ENCODE data around the gene PCDHGA8.
A peak's percentile ranks its signal among the peaks of the same experiment; 100 is the strongest.
"Not testable (repeated sequence)": the region's sequence is repeated elsewhere in the genome, so short reads cannot be mapped to it uniquely, and the experiment has no call there.

Gene PCDHGA8

DNA sequence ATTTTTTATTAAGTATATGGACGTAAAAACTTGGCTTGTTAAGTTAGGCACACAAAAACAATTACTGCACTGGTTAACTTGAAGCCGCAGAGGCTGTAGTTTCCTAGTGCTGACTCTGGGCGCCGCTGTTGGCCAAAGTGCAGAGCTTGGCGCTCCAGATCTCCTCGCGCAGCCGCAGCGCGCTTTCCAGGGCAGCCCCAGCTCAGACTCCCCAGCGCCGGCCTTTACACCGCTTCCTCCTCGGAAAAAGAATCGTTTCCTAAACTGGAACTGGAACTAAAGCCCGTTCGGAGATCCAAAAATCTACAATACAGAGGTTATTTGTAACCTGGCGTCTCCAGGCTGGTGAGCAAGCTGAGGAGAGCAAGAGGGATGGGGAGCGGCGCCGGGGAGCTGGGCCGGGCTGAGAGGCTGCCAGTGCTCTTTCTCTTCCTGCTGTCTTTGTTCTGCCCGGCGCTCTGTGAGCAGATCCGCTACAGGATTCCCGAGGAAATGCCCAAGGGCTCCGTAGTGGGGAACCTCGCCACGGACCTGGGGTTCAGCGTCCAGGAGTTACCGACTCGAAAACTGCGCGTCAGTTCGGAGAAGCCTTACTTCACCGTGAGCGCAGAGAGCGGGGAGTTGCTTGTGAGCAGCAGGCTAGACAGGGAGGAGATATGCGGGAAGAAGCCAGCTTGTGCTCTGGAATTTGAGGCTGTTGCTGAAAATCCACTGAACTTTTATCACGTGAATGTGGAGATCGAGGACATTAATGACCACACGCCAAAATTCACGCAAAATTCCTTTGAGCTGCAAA is 5.5 kb downstream of the PCDHGA8 start, which contains the start of gene PCDHGB5:
PCDHGB5 (plus strand) TSS at position 192 of the 796 bp plus-strand sequence; CDS start at position 373, 181 bp downstream.
- TF ChIP-seq CTCF (IDR thresholded peaks at IDR 0.05; ENCODE audit: extremely low read depth, insufficient read depth, missing control alignments), result peak; percentile 59
- DNase-seq (ENCODE audit: low spot score), result not testable (repeated sequence)

GRCh38 chr5:141398608-141399007 is 6.2 kb downstream of the PCDHGA8 start:
- DNase-seq (ENCODE audit: low spot score), result no peak
- in situ Hi-C loops (cut with MboI; ENCODE audit: low pct_unique_long_range_greater_than_20kb, low sequenced_read_pairs, unreplicated experiment), result no loop called here
- no peak for TF ChIP-seq CTCF (IDR thresholded peaks at IDR 0.05; ENCODE audit: extremely low read depth, insufficient read depth, missing control alignments)

More for the DNA sequence above, 5.5 kb downstream of the PCDHGA8 start, which contains the start of gene PCDHGB5:
- in situ Hi-C loops (cut with MboI; ENCODE audit: low pct_unique_long_range_greater_than_20kb, low sequenced_read_pairs, unreplicated experiment), result not testable (repeated sequence)

- DNase-seq (ENCODE audit: low spot score), result no peak
- TF ChIP-seq CTCF (IDR thresholded peaks at IDR 0.05; ENCODE audit: extremely low read depth, insufficient read depth, missing control alignments), result no peak
- in situ Hi-C loops (cut with MboI; ENCODE audit: low pct_unique_long_range_greater_than_20kb, low sequenced_read_pairs, unreplicated experiment), result no loop called here
Observed at GRCh38 chr5:141399555-141400258, 7.3 kb downstream of the PCDHGA8 start.

DNA sequence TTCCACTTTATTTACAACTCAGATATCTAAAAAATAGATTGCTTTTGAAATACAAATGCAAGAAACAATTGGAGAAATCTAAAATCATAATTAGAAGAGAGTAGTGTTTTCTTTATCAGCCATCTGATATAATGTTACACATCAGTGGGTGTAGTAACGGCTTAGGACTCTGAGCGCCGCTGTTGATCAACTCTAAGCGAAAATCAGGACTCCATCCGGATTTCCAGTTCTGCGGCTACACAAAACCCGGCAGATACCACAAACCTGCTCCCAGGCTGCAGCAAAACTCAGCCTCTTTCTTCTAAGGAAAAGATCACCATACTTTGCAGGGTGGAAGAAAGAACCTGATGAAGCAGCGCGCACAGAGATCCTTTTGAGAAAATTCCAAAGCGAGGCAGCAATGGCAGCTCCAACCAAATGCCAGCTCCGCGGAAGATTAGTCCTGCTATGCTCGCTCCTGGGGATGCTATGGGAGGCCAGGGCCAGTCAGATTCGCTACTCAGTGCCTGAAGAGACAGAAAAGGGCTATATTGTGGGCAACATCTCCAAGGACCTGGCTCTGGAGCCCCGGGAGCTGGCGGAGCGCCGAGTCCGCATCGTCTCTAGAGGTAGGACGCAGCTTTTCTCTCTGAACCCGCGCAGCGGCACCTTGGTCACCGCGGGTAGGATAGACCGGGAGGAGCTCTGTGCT is 10.3 kb downstream of the PCDHGA8 start, which contains the start of gene PCDHGA9:
PCDHGA9 (plus strand) TSS at position 226 of the 691 bp plus-strand sequence; CDS start at position 401, 175 bp downstream.
- peak; percentile 41 for TF ChIP-seq CTCF (IDR thresholded peaks at IDR 0.05; ENCODE audit: extremely low read depth, insufficient read depth, missing control alignments)
- peak; percentile 68 for DNase-seq (ENCODE audit: low spot score)
- in situ Hi-C loops (cut with MboI; ENCODE audit: low pct_unique_long_range_greater_than_20kb, low sequenced_read_pairs, unreplicated experiment), result no loop called here

GRCh38 chr5:141403387-141403786 is 11.0 kb downstream of the PCDHGA8 start:
- in situ Hi-C loops (cut with MboI; ENCODE audit: low pct_unique_long_range_greater_than_20kb, low sequenced_read_pairs, unreplicated experiment), result no loop called here
- TF ChIP-seq CTCF (IDR thresholded peaks at IDR 0.05; ENCODE audit: extremely low read depth, insufficient read depth, missing control alignments), result no peak
- no peak for DNase-seq (ENCODE audit: low spot score)
